ENCODE results near the gene SH3PXD2A. TPM values are rescaled to one million over a fixed set of nuclear protein-coding genes. Genes with fewer than 3 reads are reported as not detected.
A peak's percentile ranks its signal among the peaks of the same experiment; 100 is the strongest.

The SH3PXD2A gene
- total and polyA plus RNA-seq, 5 donors from 2014 or later = 0.24 to 15.4 (median 0.47) TPM

DNA sequence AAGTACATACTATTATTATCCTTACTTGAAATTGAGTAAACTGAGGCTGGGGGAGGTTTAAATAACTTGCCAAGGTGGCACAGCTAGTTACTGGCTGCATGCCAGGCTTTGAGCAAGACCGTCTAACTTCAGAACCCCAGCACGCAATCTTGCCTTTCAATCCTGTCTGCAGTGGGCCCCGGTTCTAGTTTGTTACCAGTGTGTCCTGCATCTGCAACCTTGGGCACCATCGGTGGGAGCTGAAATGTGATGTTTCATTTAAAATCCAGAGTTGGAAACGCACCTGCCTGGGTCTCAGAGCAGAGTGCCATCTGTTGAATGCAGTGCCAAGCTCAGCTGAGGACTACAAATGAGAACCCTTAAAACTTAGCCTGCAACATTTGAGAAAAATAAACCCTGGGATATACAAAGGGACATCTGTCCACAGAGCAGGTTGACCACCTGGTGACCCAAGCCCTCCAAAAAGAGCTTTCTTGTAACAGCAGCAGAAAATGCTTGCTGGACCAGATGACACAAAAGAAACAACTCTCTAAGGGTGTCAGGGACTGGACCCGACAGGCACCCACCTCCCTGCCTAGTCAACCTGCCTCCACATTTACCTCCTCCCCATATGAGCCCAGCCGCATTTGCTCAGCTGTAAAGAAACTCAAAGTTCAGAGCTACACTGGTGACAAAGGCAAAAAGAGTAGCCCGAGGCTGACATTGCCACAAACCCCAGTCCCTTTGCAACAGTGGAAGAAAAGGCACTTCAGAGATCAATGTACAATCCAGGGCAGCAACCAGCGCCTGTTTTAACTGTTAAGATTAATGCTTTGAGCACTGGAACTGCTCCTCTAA, 1.7 kb downstream of the SH3PXD2A start:
- H3K4me1 Mint-ChIP-seq = peaks cover 0 to 31% (median 17%) of the 10 kb centered on the region in 4 donors
- peaks cover 0 to 3% (median 0%) of the 10 kb centered on the region in 7 donors for H3K9me3 Mint-ChIP-seq
- H3K27me3 Mint-ChIP-seq = peaks cover 34% of the 10 kb centered on the region
- no peak overlapping the region for H3K27ac ChIP-seq (ENCODE audit: insufficient read depth, low read length, poor library complexity, severe bottlenecking)
- H3K27ac Mint-ChIP-seq = peak overlapping the region; percentile 36 to 86 (median 66)
- peak overlapping the region; percentile 88 to 94 (median 90) for H3K4me3 Mint-ChIP-seq
- DNase-seq = no peak
- H3K4me3 ChIP-seq (ENCODE audit: low read depth, low read length) = peak overlapping the region; percentile 65
- H3K4me1 ChIP-seq (ENCODE audit: control insufficient read depth, insufficient read depth, low read length, poor library complexity, severe bottlenecking) = peaks cover 18% of the 10 kb centered on the region
- H3K27me3 ChIP-seq (ENCODE audit: control insufficient read depth, insufficient read depth, low read length) = peaks cover 4% of the 10 kb centered on the region
- H3K36me3 Mint-ChIP-seq = peaks cover 3% of the 10 kb centered on the region
- no peaks in the 10 kb centered on the region for H3K36me3 ChIP-seq (ENCODE audit: control insufficient read depth, insufficient read depth, low read length)
- no peaks in the 10 kb centered on the region for H3K9me3 ChIP-seq (ENCODE audit: control insufficient read depth in 2 of 2, low read length in 2 of 2)
- no peak for ATAC-seq (ENCODE audit: low read depth in 2 of 2)

DNA sequence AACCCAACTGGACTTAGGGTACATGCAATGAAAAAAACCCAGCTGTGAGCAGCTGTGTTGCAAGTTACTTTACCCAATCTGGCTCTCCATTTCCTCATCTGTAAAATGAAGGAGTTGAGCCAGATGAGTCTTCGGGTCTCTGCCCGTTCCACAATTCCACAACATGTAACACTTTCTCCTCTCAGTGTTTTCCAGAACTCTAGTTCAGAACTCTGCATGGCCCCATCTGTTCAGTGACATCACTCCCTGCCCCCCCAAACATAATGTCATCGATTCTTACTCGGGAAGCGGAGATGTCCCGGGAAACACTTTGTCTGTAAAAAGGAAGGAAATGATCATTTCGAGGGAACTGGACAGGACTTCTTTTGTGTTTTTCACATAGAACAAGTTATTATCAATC, 2.5 kb downstream of the SH3PXD2A start:
- Mint-ChIP-seq H3K36me3 (peaks cover 3% of the 10 kb centered on the region), H3K9me3 (peaks cover 0 to 3% (median 0%) of the 10 kb centered on the region in 7 donors), H3K4me1 (peaks cover 0 to 31% (median 20%) of the 10 kb centered on the region in 4 donors), H3K4me3 (no peak overlapping the region), H3K27me3 (peaks cover 34% of the 10 kb centered on the region), H3K27ac (no peak overlapping the region)
- peaks cover 18% of the 10 kb centered on the region for H3K4me1 ChIP-seq (ENCODE audit: control insufficient read depth, insufficient read depth, low read length, poor library complexity, severe bottlenecking)
- H3K36me3 ChIP-seq (ENCODE audit: control insufficient read depth, insufficient read depth, low read length) = no peaks in the 10 kb centered on the region
- no peaks in the 10 kb centered on the region for H3K9me3 ChIP-seq (ENCODE audit: control insufficient read depth in 2 of 2, low read length in 2 of 2)
- H3K27ac ChIP-seq (ENCODE audit: insufficient read depth, low read length, poor library complexity, severe bottlenecking) = no peak overlapping the region
- DNase-seq (no peak), ATAC-seq (ENCODE audit: low read depth in 2 of 2) (no peak)
- H3K27me3 ChIP-seq (ENCODE audit: control insufficient read depth, insufficient read depth, low read length) = peaks cover 4% of the 10 kb centered on the region
- no peak overlapping the region for H3K4me3 ChIP-seq (ENCODE audit: low read depth, low read length)

DNA sequence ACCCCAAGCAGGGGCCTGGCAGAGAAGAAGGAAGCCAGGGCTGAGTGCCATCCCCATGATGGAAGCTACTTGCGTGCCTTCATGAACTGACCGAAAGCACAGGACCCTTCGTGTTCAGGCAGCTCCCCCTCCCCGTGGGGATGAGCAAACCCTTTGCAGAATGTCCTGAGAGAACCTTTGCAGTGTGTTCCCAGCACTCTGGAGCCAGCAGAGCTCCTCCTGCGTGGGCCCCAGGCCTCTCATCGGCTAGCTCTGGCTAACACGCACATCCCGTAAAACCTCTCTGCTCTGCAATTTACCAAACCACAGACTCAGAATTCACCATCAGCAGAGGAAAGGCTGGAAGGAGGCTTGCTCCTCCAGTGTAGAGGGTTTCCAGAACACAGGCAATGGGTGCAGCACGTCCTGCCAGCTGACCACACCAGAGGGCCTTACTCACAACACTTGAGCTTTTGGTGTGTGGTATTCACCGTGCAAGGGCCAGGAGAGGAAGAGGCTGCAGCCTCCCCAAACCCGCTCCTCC, 3.1 kb downstream of the SH3PXD2A start:
- DNase-seq (no peak), ATAC-seq (ENCODE audit: low read depth in 2 of 2) (no peak)
- no peak overlapping the region for H3K27ac Mint-ChIP-seq
- no peaks in the 10 kb centered on the region for H3K9me3 ChIP-seq (ENCODE audit: control insufficient read depth in 2 of 2, low read length in 2 of 2)
- H3K4me3 ChIP-seq (ENCODE audit: low read depth, low read length) = no peak overlapping the region
- peak overlapping the region in 1 of 4 donors; percentile 29 for H3K4me3 Mint-ChIP-seq
- H3K36me3 ChIP-seq (ENCODE audit: control insufficient read depth, insufficient read depth, low read length) = no peaks in the 10 kb centered on the region
- peaks cover 4% of the 10 kb centered on the region for H3K27me3 ChIP-seq (ENCODE audit: control insufficient read depth, insufficient read depth, low read length)
- H3K9me3 Mint-ChIP-seq = peaks cover 0 to 3% (median 0%) of the 10 kb centered on the region in 7 donors
- peaks cover 18% of the 10 kb centered on the region for H3K4me1 ChIP-seq (ENCODE audit: control insufficient read depth, insufficient read depth, low read length, poor library complexity, severe bottlenecking)
- peaks cover 0 to 31% (median 21%) of the 10 kb centered on the region in 4 donors for H3K4me1 Mint-ChIP-seq
- no peak overlapping the region for H3K27ac ChIP-seq (ENCODE audit: insufficient read depth, low read length, poor library complexity, severe bottlenecking)
- H3K27me3 Mint-ChIP-seq = peaks cover 29% of the 10 kb centered on the region
- H3K36me3 Mint-ChIP-seq = peaks cover 3% of the 10 kb centered on the region

DNA sequence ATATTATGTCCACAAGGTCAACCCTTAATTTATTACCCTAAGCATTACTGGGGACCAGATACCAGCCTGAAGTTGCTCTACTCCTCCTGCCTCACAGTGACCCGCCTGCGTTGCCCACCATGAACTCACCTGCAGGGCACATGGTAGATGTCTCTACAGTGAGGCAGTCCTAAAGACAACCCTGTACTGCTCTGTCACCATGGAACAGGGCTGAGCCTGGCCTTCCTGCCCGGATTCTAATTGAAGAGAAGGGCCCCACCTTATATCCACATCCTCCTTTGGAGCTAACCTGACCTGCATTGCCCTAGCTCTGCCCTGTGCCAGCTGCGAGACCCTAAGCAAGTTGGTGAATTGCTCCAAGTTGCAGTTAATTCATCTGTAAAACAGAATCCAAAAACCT, 4.1 kb downstream of the SH3PXD2A start:
- no peak overlapping the region for H3K4me3 ChIP-seq (ENCODE audit: low read depth, low read length)
- DNase-seq (no peak), ATAC-seq (ENCODE audit: low read depth in 2 of 2) (no peak)
- Mint-ChIP-seq H3K27ac (no peak overlapping the region), H3K27me3 (peaks cover 20% of the 10 kb centered on the region), H3K4me3 (peak overlapping the region in 1 of 4 donors; percentile 29), H3K4me1 (peaks cover 8 to 34% (median 22%) of the 10 kb centered on the region in 4 donors), H3K9me3 (peaks cover 0 to 3% (median 0%) of the 10 kb centered on the region in 7 donors), H3K36me3 (peaks cover 3% of the 10 kb centered on the region)
- H3K27ac ChIP-seq (ENCODE audit: insufficient read depth, low read length, poor library complexity, severe bottlenecking) = no peak overlapping the region
- H3K36me3 ChIP-seq (ENCODE audit: control insufficient read depth, insufficient read depth, low read length) = no peaks in the 10 kb centered on the region
- H3K27me3 ChIP-seq (ENCODE audit: control insufficient read depth, insufficient read depth, low read length) = peaks cover 4% of the 10 kb centered on the region
- H3K4me1 ChIP-seq (ENCODE audit: control insufficient read depth, insufficient read depth, low read length, poor library complexity, severe bottlenecking) = peaks cover 23% of the 10 kb centered on the region
- H3K9me3 ChIP-seq (ENCODE audit: control insufficient read depth in 2 of 2, low read length in 2 of 2) = no peaks in the 10 kb centered on the region

GRCh38 chr10:103850572-103850895, 4.8 kb downstream of the SH3PXD2A start:
- peaks cover 15 to 38% (median 28%) of the 10 kb centered on the region in 4 donors for H3K4me1 Mint-ChIP-seq
- Histone ChIP-seq H3K27me3 (ENCODE audit: control insufficient read depth, insufficient read depth, low read length) (peaks cover 4% of the 10 kb centered on the region), H3K4me3 (ENCODE audit: low read depth, low read length) (no peak overlapping the region), H3K36me3 (ENCODE audit: control insufficient read depth, insufficient read depth, low read length) (no peaks in the 10 kb centered on the region), H3K9me3 (ENCODE audit: control insufficient read depth in 2 of 2, low read length in 2 of 2) (no peaks in the 10 kb centered on the region), H3K27ac (ENCODE audit: insufficient read depth, low read length, poor library complexity, severe bottlenecking) (no peak overlapping the region), H3K4me1 (ENCODE audit: control insufficient read depth, insufficient read depth, low read length, poor library complexity, severe bottlenecking) (peaks cover 24% of the 10 kb centered on the region)
- ATAC-seq (ENCODE audit: low read depth in 2 of 2) (no peak), DNase-seq (no peak)
- peaks cover 0 to 3% (median 0%) of the 10 kb centered on the region in 7 donors for H3K9me3 Mint-ChIP-seq
- peak overlapping the region in 1 of 3 donors; percentile 29 for H3K27ac Mint-ChIP-seq
- H3K4me3 Mint-ChIP-seq = no peak overlapping the region
- peaks cover 3% of the 10 kb centered on the region for H3K36me3 Mint-ChIP-seq
- H3K27me3 Mint-ChIP-seq = peaks cover 16% of the 10 kb centered on the region

DNA sequence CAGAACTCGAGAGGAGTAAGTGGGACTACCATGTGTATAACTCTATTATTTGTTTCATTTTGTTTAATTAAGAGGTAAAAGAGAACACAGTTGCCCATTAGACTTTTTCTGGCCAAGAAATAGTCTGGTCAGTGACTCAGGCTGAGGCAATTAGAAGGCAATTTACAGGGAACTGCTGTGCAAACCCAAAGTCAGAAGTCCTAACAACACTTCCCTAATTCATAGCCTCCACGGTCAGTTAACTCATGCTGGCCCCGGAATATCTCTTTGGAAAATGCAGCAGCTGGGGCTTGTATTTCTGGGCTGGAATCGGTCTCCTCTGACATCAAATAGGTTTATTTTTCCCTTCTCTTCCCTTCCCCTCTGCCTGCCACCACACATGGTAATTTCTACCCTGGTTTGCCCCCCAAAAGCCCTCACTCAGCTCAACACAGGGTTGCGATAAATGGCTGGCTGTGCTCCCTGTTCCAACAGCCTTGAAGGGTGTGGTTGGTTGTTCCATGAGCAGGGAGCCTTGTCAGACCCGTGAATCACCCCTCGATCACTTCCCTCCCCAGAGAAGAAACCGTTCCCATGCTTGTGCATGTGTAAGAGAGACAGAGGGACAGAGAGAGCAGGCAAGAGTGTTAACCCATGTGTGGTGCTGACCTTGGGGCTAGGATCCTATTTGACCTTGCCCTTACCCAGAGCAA, 5.3 kb downstream of the SH3PXD2A start:
- Histone ChIP-seq H3K4me1 (ENCODE audit: control insufficient read depth, insufficient read depth, low read length, poor library complexity, severe bottlenecking) (peaks cover 26% of the 10 kb centered on the region), H3K4me3 (ENCODE audit: low read depth, low read length) (no peak overlapping the region), H3K27ac (ENCODE audit: insufficient read depth, low read length, poor library complexity, severe bottlenecking) (no peak overlapping the region), H3K27me3 (ENCODE audit: control insufficient read depth, insufficient read depth, low read length) (peaks cover 4% of the 10 kb centered on the region), H3K9me3 (ENCODE audit: control insufficient read depth in 2 of 2, low read length in 2 of 2) (no peaks in the 10 kb centered on the region), H3K36me3 (ENCODE audit: control insufficient read depth, insufficient read depth, low read length) (no peaks in the 10 kb centered on the region)
- ATAC-seq (ENCODE audit: low read depth in 2 of 2) = no peak
- peaks cover 16% of the 10 kb centered on the region for H3K27me3 Mint-ChIP-seq
- no peak for DNase-seq
- peaks cover 17 to 41% (median 30%) of the 10 kb centered on the region in 4 donors for H3K4me1 Mint-ChIP-seq
- peaks cover 3% of the 10 kb centered on the region for H3K36me3 Mint-ChIP-seq
- H3K4me3 Mint-ChIP-seq = no peak overlapping the region
- H3K27ac Mint-ChIP-seq = peak overlapping the region in 1 of 3 donors; percentile 29
- peaks cover 0 to 3% (median 0%) of the 10 kb centered on the region in 7 donors for H3K9me3 Mint-ChIP-seq

GRCh38 chr10:103849212-103849877, 6.0 kb downstream of the SH3PXD2A start:
- H3K4me3 Mint-ChIP-seq = no peak overlapping the region
- peaks cover 0 to 3% (median 0%) of the 10 kb centered on the region in 7 donors for H3K9me3 Mint-ChIP-seq
- no peak overlapping the region for H3K4me3 ChIP-seq (ENCODE audit: low read depth, low read length)
- DNase-seq = no peak
- peaks cover 20% of the 10 kb centered on the region for H3K4me1 ChIP-seq (ENCODE audit: control insufficient read depth, insufficient read depth, low read length, poor library complexity, severe bottlenecking)
- H3K27ac ChIP-seq (ENCODE audit: insufficient read depth, low read length, poor library complexity, severe bottlenecking) = no peak overlapping the region
- peaks cover 3% of the 10 kb centered on the region for H3K36me3 Mint-ChIP-seq
- H3K27me3 ChIP-seq (ENCODE audit: control insufficient read depth, insufficient read depth, low read length) = peaks cover 4% of the 10 kb centered on the region
- H3K27me3 Mint-ChIP-seq = peaks cover 12% of the 10 kb centered on the region
- ATAC-seq (ENCODE audit: low read depth in 2 of 2) = no peak
- H3K27ac Mint-ChIP-seq = peak overlapping the region in 1 of 3 donors; percentile 23
- H3K4me1 Mint-ChIP-seq = peaks cover 17 to 41% (median 30%) of the 10 kb centered on the region in 4 donors
- no peaks in the 10 kb centered on the region for H3K36me3 ChIP-seq (ENCODE audit: control insufficient read depth, insufficient read depth, low read length)
- H3K9me3 ChIP-seq (ENCODE audit: control insufficient read depth in 2 of 2, low read length in 2 of 2) = no peaks in the 10 kb centered on the region
